ENCODE data around the gene FRS3. TPM values are rescaled to one million over a fixed set of nuclear protein-coding genes. Genes with fewer than 3 reads are reported as not detected.

Gene FRS3
- total and polyA plus RNA-seq, 2 of the 8 experiments (the other 6 are each of a cell fraction or from before 2014, with no cell fraction given): 3.4 to 4.4 TPM

- TF ChIP-seq HDAC2 (IDR thresholded peaks at IDR 0.05; ENCODE audit: borderline replicate concordance in 1 of 2, low read depth in 2 of 2, low read length in 2 of 2): no peak
- no peak for TF ChIP-seq CEBPB (IDR thresholded peaks at IDR 0.05; ENCODE audit: low read depth, low read length)
- TF ChIP-seq CTBP2 (IDR thresholded peaks at IDR 0.05; ENCODE audit: borderline replicate concordance, insufficient read depth, insufficient read length, low read length): no peak
- no peak for TF ChIP-seq POU5F1 (IDR thresholded peaks at IDR 0.05; ENCODE audit: low read depth, low read length)
- TF ChIP-seq SIX5 (IDR thresholded peaks at IDR 0.05; ENCODE audit: low read depth, low read length): no peak
Observed at GRCh38 chr6:41759106-41759904, 20.4 kb downstream of the FRS3 start (continued).
